ENCODE data around the gene NOTCH2. TPM values are rescaled to one million over a fixed set of nuclear protein-coding genes. Genes with fewer than 3 reads are reported as not detected.
"Not testable (repeated sequence)": the region's sequence is repeated elsewhere in the genome, so short reads cannot be mapped to it uniquely, and the experiment has no call there.

Gene NOTCH2
- total and polyA plus RNA-seq, 9 donors: 21.3 to 149 (median 105) TPM

- DNase-seq; H3K27ac ChIP-seq; intact Hi-C loops (cut with DNase I); H3K36me3 ChIP-seq; H3K4me3 ChIP-seq; H3K9me3 ChIP-seq; H3K27me3 ChIP-seq; H3K4me1 ChIP-seq (ENCODE audit: insufficient read depth): not testable (repeated sequence)
- WGBS, 3 donors: 99 to 100% methylated on average over 4 of the region's 4 CpGs; no CpG with 5 or more reads in 1 of the 3 donors
Measured at GRCh38 chr1:120041771-120042170, 27.7 kb downstream of the NOTCH2 start.

GRCh38 chr1:120032253-120032652 is 37.2 kb downstream of the NOTCH2 start:
- intact Hi-C loops (cut with DNase I); H3K27ac ChIP-seq; H3K9me3 ChIP-seq; H3K4me1 ChIP-seq (ENCODE audit: insufficient read depth); DNase-seq; H3K36me3 ChIP-seq; H3K27me3 ChIP-seq; H3K4me3 ChIP-seq: not testable (repeated sequence)
- WGBS, 3 donors: 84% methylated on average over 2 of the region's 3 CpGs; no CpG with 5 or more reads in 2 of the 3 donors

- H3K4me1 ChIP-seq (ENCODE audit: insufficient read depth); H3K27me3 ChIP-seq; intact Hi-C loops (cut with DNase I); H3K4me3 ChIP-seq; H3K27ac ChIP-seq; DNase-seq; H3K9me3 ChIP-seq; H3K36me3 ChIP-seq: not testable (repeated sequence)
- 17% methylated on average over 1 of the region's 1 CpG; no CpG with 5 or more reads in 2 of the 3 donors for WGBS, 3 donors
Measured at GRCh38 chr1:120023791-120024190, 45.7 kb downstream of the NOTCH2 start.

DNA sequence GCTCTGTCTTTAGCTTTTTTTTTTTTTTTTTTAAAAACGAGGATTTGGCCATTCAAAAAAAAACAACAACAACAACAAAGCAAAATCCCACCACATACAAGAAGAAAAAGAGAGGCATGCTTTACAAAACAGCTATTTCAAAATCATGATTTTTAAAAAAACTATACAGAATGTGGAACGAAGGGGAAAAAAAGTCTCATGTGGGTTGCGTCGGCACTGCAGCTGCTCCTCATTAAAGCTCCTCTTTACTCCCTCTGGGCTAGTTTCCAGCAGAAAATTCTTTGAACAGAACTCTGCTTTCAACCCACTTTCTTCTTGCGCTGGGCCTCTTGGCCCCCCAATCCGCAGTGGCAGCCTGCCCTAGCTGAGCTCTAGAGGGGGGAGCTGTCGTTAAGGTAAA is 54.5 kb downstream of the NOTCH2 start:
- H3K27me3 ChIP-seq; H3K36me3 ChIP-seq; H3K4me1 ChIP-seq (ENCODE audit: insufficient read depth); H3K9me3 ChIP-seq; H3K4me3 ChIP-seq; intact Hi-C loops (cut with DNase I); H3K27ac ChIP-seq: not testable (repeated sequence)
- DNase-seq: peak; percentile 26 to 56 (median 36)
- WGBS, 3 donors: 1 to 2% (median 2%) methylated on average over 5 to 7 of the region's 7 CpGs

GRCh38 chr1:120008320-120008719 is 61.1 kb downstream of the NOTCH2 start:
- H3K36me3 ChIP-seq; H3K4me1 ChIP-seq (ENCODE audit: insufficient read depth); intact Hi-C loops (cut with DNase I); H3K9me3 ChIP-seq; H3K4me3 ChIP-seq; H3K27me3 ChIP-seq; DNase-seq; H3K27ac ChIP-seq: not testable (repeated sequence)
- WGBS, 3 donors: 10 to 20% (median 12%) methylated on average over 1 of the region's 1 CpG

GRCh38 chr1:120007850-120008249 is 61.6 kb downstream of the NOTCH2 start:
- H3K4me3 ChIP-seq; H3K27me3 ChIP-seq; H3K9me3 ChIP-seq; H3K4me1 ChIP-seq (ENCODE audit: insufficient read depth); H3K27ac ChIP-seq; H3K36me3 ChIP-seq; intact Hi-C loops (cut with DNase I); DNase-seq: not testable (repeated sequence)
- WGBS, 3 donors: no CpG with 5 or more reads among the region's 1 CpG

- H3K27me3 ChIP-seq; H3K4me3 ChIP-seq; H3K36me3 ChIP-seq; H3K4me1 ChIP-seq (ENCODE audit: insufficient read depth); intact Hi-C loops (cut with DNase I); H3K9me3 ChIP-seq; DNase-seq; H3K27ac ChIP-seq: not testable (repeated sequence)
- 97 to 98% (median 98%) methylated on average over 7 to 9 of the region's 9 CpGs for WGBS, 3 donors
Measured at GRCh38 chr1:120001035-120001434, 68.4 kb downstream of the NOTCH2 start.

DNA sequence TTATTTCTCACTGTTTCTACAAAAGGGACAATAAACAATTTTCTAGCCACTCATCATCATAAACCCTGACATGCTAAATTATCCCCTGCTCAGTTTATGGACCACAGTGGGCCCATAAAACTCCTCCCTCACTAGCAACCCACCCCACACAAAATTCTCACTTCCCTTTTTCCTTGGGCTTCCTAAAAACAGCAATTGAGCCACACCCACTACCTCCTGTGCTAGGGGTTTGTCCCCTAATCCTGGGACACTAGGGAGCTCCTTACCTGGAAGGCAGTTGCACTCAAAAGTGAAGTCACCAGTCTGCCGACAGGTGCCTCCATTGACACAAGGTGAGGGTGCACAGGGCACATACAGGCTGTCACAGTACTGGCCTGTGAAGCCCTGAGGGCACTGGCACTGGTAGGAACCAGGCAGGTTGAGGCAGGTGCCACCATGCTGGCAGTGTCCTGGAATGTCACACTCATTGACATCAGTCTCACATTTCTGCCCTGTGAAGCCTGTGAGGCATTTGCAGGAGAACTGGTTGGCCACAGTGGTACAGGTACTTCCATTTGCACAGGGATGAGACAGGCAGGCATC is 72.6 kb downstream of the NOTCH2 start:
- H3K9me3 ChIP-seq; DNase-seq; intact Hi-C loops (cut with DNase I); H3K27me3 ChIP-seq; H3K4me1 ChIP-seq (ENCODE audit: insufficient read depth); H3K36me3 ChIP-seq; H3K4me3 ChIP-seq; H3K27ac ChIP-seq: not testable (repeated sequence)
- WGBS, 3 donors: 89 to 100% (median 95%) methylated on average over 1 of the region's 1 CpG

- H3K27me3 ChIP-seq; H3K4me3 ChIP-seq; DNase-seq; H3K27ac ChIP-seq; H3K9me3 ChIP-seq; H3K36me3 ChIP-seq; intact Hi-C loops (cut with DNase I); H3K4me1 ChIP-seq (ENCODE audit: insufficient read depth): not testable (repeated sequence)
- WGBS, 3 donors: 0 to 4% (median 0%) methylated on average over 1 to 2 of the region's 2 CpGs
Measured at GRCh38 chr1:119995975-119996374, 73.5 kb downstream of the NOTCH2 start.

Data from ovary (tissue), 9 donors.